ENCODE results near the gene R3HDM2.

DNA sequence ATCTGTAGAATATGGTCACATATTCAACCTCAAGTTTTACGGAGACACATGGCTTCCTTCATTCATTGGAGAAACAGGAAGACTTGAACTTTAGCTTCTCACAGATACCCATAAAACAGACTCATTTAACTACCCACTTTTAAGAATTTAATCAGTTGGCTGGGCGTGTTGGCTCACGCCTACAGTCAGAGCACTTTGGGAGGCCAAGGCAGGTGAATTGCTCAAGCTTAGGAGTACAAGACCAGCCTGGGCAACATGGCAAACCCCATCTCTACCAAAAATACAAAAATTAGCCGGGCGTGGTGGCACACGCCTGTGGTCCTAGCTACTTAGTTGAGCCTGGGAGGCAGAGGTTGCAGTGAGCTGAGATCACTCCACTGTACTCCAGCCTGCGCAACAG is 115.2 kb downstream of the R3HDM2 start:
- TF ChIP-seq, protein P1, sequence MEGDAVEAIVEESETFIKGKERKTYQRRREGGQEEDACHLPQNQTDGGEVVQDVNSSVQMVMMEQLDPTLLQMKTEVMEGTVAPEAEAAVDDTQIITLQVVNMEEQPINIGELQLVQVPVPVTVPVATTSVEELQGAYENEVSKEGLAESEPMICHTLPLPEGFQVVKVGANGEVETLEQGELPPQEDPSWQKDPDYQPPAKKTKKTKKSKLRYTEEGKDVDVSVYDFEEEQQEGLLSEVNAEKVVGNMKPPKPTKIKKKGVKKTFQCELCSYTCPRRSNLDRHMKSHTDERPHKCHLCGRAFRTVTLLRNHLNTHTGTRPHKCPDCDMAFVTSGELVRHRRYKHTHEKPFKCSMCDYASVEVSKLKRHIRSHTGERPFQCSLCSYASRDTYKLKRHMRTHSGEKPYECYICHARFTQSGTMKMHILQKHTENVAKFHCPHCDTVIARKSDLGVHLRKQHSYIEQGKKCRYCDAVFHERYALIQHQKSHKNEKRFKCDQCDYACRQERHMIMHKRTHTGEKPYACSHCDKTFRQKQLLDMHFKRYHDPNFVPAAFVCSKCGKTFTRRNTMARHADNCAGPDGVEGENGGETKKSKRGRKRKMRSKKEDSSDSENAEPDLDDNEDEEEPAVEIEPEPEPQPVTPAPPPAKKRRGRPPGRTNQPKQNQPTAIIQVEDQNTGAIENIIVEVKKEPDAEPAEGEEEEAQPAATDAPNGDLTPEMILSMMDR (conservative IDR thresholded peaks at IDR 0.05; ENCODE audit: low read length), result no peak
- no peak for TF ChIP-seq EZH2phosphoT487 (IDR thresholded peaks at IDR 0.05; ENCODE audit: borderline replicate concordance, low read depth, low read length)
